Breast epithelium (tissue), 3 donors: ENCODE measurements around the gene PDCD1.

Source experiments
- POLR2A ChIP-seq: fragments of 450-650 bp; IDR thresholded peaks from one replicate; pipeline ENCODE4 v1.6.1; 2016; ENCODE audit warnings: antibody characterized with exemption, mild to moderate bottlenecking, moderate library complexity
- TF ChIP-seq, protein P1 (sequence below), 3 donors: fragments of 450-650 bp; IDR thresholded peaks; one replicate each; pipeline ENCODE4 v1.5.1; 2016 to 2017; ENCODE audit warnings: antibody characterized with exemption in 3 of 3, mild to moderate bottlenecking in 3 of 3, moderate library complexity in 3 of 3

DNA sequence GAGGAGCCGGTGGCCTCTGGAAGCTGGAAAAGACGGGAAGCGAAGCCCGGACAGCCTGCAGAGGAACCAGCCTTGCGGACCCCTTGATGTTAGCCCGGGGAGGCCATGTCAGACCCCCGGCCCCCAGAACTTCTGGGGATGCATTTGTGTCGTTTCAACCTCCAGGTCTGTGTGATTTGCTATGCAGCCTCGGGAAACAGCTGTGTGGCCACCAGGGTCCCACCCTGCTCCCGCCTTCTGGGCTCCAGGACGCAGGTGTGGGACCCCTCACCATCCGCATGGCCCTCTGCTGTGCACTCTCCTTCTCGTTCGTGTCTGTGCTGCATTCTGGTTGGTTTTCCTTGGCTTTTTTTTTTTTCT is 36.5 kb downstream of the PDCD1 start:
- TF ChIP-seq, protein P1, sequence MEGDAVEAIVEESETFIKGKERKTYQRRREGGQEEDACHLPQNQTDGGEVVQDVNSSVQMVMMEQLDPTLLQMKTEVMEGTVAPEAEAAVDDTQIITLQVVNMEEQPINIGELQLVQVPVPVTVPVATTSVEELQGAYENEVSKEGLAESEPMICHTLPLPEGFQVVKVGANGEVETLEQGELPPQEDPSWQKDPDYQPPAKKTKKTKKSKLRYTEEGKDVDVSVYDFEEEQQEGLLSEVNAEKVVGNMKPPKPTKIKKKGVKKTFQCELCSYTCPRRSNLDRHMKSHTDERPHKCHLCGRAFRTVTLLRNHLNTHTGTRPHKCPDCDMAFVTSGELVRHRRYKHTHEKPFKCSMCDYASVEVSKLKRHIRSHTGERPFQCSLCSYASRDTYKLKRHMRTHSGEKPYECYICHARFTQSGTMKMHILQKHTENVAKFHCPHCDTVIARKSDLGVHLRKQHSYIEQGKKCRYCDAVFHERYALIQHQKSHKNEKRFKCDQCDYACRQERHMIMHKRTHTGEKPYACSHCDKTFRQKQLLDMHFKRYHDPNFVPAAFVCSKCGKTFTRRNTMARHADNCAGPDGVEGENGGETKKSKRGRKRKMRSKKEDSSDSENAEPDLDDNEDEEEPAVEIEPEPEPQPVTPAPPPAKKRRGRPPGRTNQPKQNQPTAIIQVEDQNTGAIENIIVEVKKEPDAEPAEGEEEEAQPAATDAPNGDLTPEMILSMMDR (IDR thresholded peaks at IDR 0.05): no peak
- no peak for TF ChIP-seq POLR2A
